Measurements from ENCODE around the gene PYGM.

The PYGM gene

DNA sequence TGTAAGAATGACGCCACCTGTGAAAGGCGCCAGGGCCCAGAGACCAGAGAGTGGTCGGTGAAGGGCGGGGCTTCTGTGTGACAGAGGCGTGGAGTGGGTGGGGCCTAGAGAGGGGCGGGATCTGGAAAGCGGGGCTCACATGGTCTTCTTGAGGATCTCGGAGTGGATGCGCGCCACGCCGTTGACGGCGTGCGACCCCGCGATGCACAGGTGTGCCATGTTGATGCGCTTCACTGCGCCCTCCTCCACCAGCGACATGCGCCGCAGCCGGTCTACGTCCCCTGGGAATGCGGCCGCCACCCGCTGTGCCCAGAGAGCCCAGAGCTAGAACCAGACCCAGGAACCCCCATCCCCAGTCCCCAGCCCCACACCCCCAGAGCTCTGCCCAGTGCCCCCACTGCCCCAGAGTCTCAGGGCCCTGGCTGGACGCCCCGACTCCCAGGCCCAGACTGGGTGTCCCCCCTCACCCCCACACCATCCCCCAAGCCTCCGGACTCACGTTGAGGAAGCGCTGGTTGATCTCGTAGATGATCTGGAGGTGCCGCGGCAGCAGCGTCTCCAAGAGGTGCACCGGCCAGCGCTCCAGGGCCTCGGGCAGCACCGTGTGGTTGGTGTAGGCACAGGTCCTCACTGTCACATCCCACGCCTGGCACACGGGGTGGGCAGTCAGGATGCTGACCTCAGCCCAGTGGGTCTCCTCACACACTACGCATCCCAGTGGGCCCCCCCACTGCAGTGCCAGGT, 6.2 kb downstream of the PYGM start:
- DNase-seq (ENCODE audit: low read depth) = no peak

DNA sequence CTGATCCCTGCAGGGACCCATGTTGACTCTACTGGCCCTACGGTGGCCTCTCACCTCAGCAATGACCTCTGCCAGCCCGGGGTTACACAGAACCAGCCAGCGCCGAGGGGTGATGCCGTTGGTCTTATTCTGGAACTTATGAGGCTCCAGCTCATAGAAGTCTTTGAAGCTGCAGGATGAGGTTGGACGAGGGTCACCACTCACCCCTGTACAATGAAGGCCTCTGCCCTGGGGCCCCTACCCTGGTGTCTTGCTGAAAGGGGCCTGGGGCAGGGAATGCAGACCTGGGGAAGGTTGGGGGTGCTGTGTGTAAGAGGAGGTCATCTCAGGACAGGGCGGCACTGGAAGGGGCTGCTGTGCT, 6.8 kb downstream of the PYGM start:
- no peak for DNase-seq (ENCODE audit: low read depth)

DNA sequence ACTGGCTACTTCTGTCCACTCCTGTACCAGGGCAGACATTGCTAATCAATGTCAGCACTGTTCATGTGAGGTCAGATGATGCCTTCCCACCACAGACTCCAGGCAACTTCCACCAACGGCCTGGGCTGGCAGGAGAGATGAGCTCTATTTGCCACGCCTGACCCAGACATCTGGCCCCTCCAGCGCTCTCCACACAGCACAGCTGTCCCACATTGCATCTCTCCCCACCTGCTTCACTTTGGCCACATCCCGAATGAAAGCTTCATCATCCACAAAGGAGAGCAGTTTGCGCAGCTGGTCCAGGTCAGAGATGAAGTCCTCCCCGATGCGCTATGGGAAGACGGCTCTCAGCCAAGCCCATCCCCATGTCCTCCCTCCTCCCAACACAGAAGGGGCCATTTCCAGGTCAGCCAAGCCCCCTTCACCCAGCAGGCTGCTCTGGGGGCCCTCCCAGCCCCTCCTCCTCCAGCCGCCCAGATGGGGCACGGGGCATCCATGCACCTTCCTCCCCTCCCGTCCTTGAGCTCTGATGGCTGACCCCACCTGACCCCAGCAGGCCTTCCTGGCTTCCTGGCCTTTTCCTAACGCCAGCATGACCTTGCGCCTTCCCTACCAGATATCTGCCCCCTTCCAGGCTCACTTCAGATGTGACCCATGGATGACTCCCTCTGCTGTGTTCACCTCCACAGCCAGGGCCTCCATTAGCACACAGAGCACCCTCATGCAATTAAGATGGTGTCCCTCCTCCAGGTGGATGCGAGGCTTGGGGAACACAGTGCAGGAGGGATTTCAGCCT, 7.4 kb downstream of the PYGM start:
- DNase-seq (ENCODE audit: low read depth) = no peak

DNA sequence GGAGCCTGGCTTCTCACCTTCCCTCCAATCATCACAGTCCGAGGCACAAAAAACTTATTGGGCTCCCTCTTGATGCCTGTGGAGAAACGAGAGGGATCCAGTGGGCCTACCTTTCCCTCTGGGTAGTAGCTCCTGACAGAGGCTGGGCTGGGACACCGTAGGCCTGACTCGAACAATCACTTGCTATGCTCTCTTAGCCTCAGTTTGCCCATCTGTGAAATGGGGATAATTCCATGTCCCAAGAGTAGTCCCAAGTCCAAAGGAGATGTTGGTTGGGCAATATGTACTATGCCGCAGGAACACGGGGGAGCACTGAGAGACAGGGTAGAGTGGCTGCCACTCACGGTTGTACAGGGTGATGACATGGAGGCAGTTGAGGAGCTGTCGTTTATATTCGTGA, 8.2 kb downstream of the PYGM start:
- no peak for DNase-seq (ENCODE audit: low read depth)

DNA sequence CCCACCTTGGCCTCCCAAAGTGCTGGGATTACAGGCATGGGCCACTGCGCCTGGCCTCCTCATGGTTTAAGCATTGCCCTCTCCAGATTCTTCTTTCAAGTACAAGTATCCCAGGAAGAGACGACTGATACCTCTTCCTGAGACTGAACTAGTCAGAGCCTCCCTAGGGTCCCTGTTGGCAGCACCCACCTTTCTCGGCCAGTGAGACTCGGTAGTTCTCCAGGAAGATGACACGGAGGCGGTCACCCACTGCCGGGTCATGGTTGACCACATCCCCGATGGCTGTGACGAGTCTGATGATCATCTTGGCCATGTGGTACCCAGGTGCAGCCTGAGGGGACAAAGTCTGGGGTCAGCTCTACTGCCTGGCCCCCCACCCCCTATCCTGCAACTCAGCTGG, 8.6 kb downstream of the PYGM start:
- DNase-seq (ENCODE audit: low read depth) = no peak

DNA sequence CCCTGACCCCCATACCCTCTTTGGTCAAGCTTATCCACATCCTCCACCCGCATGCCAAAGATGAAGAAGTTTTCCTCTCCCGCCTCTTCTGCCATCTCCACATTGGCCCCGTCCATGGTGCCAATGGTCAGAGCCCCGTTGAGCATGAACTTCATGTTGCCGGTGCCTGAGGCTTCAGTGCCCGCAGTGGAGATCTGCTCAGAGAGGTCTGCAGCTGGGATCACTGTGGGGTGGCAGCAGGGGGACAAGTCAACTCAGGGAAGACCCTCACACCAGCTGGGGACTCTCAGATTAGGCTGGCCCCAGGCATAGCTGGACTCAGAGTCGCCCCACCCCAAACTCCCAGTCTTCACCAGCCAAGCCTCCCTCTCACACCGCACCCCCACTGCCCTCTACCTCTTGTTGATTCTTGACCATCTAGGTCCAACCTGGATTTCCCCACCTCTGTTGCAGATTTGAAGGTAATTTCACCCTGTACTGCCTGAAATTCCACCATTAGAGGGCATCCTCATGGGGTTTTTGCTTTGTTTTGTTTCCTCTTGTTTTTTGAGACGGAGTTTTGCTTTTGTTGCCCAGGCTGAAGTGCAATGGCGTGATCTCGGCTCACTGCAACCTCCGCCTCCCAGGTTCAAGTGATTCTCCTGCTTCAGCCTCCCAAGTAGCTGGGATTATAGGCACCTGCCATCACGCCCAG, 9.3 kb downstream of the PYGM start:
- DNase-seq (ENCODE audit: low read depth) = no peak

DNA sequence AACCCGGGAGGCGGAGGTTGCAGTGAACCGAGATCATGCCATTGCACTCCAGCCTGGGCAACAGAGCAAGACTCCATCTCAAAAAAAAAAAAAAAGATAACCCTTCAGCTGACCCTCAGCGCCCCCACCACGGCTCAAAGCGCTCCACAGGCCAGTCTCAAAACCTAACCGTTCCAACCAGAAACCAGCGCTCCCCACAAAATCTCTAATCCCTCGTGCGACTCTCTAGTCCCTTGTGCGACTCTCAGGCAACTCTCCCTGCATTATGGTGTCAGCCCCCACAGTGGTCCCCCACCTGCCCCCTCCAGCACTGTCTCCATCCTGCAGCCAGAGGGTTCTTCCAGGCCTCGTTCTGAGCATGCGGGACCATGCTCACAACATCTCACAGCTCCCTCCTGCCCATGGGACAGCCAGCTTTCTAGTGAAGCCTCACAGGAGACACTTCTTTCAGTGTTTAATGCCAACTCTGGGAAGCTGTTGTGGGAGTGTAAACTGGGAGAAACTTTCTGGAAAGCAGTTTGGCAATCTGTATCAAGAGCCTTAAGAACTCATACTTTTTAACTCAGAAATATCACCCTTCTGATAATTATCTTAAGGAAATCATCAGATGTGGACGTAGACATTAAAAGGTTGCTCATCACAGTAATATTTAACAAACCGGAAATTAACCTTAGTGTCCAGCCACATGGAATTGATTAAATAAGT, 11.7 kb downstream of the PYGM start:
- DNase-seq (ENCODE audit: low read depth) = peak; percentile 54

DNA sequence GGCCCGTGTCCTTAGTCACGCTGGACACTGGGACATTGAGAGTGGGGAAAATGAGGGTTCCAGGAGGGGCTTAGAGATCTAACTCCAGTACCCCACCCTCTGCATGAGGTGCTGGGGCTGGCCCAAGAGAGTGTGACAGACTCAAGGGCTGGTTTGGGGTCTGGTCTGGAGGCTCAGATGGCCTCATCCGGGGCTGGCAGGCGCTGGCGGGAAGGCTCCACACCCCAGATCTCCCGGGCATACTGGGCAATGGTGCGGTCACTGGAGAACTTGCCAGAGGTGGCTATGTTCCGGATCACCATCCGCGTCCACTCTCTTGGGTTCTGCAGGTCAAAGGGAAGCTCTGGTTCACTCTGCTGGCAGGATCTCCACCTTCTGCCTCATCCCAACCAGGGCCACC, 13.3 kb downstream of the PYGM start:
- DNase-seq (ENCODE audit: low read depth) = no peak

DNA sequence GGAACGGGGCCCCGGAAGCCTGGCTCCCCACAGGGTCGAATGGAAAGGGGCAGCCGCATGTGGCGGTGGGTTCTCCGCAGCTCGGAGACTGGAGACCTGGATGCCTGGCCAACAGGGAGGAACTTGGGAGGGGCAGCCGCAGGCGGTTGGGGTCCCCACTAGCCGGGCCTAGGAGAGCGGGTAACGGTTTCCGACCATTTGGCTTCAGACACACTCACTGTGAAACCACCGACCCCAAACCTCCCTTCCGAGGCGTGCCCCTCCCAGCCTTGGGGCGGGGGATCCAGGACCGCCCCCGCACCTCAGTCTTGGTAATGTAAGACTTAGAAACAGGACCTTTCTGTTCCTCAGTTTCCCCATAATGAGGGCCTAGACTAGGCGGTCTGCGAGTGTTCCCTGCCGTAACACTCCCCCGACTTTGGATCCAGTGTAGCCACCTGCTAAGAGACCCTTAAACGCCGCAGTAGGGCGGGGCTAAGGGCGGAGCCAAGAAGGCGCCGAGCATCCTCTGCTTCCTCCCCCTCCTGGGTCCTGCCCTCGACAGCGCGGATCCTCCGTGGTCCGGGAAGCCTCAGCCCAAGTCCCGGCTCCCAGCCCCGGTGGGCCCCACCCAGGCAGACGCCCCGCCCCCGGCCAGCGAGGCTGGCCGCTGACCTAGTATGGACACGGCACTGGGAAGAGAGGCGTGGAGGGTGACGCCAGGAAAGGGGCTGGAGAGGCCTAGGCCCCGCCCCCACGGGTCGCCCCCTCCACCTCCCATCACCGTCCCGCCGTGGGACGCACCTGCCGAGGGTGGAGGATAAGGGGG, 14.0 kb downstream of the PYGM start:
- DNase-seq (ENCODE audit: low read depth) = peak; percentile 80

DNA sequence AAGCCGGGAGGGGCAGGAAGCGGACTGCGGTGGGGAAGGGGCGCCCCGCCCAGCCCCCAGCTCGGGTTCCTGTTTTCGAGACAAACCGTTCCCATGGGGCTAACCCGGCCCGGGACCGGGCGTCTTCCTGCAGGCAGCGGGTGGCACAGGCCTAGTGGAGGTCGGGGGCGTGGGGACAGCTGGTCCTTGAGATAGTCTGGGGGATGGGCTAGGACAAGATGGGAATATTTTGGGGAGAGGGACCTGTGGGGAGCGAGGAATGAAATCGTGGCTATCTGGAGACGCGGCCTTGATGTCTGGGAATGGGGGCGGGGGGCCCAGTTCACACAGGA, 14.6 kb downstream of the PYGM start:
- DNase-seq (ENCODE audit: low read depth) = no peak

DNA sequence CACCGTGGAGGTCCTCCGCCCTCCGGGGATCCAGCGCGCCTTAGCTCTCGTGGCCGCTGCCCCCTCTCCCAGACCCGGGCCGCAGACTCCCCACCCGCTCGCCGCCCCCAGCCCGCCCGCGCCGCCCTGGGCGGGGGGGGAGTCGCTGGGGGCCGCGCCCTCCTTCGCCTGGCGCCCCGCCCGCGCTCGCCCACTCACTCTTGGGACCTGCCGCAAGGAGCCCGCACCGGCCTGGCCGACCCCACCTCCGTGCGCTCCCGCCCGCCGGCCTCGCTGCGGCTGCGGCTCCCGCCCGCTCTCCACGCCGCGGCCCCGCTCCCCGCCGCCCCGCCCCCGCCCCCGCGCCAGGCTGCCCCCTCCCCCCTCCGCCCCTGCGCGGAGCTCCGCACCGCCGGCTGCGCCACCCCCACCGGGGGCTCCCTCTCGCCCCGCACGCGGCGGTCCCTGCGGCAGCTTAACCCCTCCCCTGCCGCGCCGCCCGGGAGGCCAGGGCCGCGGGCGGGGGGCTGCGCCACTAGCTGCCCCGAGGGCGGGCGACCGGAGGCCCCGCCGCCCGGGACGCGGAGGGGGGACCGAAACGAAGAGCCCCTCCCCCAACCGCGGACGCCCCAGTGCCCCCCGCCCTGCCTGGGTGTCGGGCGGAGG, 15.1 kb downstream of the PYGM start:
- no peak for DNase-seq (ENCODE audit: low read depth)

DNA sequence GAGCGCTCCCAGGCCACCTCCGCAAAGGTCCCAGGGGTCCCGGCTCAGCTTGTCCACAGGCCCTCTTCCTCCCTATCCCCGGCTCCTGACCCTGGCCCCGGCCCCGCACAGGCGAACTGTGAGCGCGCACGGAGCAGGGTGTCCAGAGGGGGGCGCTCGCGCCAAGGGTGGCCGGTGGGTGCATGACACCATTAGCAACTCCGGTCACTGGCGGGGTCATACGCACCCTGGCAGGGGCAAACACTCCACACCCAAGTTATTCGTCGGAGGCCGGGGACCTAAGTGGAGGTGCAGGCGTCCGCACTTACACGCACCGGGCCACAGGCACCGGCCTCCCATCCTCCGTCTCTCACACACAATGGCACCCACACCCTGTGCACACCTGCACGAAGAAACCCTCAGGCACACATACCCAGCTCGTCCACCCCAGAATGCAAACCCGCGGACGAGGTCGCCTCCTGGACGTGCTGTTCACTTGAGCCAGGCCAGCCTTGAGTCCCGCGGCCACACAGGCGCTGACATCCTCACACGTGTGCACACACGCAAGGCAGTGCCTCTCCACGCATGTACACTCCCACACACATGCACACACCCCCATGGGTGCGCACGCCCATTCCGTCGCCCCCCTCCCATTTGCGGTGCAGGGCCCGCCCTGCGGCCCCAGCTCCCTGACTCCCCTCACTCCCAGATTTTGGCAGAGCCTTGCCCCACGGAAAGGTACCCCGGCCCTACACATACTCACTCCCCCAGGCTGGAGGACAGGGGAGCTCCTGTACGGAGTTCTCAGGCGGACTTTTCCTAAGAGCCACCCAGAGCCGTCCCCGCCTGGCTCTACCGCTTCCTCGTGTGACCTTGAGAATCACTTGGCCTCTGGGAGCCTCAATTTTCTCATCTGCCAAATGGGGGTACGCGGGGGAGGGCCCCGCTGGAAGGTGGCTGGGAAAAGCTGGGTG, 15.9 kb downstream of the PYGM start, which contains the start of gene RASGRP2:
TSS of gene RASGRP2 (minus strand) at position 552 of the 953 bp plus-strand sequence. CDS start 1,276 bp downstream, outside the sequence.
- DNase-seq (ENCODE audit: low read depth) = peak; percentile 40

DNA sequence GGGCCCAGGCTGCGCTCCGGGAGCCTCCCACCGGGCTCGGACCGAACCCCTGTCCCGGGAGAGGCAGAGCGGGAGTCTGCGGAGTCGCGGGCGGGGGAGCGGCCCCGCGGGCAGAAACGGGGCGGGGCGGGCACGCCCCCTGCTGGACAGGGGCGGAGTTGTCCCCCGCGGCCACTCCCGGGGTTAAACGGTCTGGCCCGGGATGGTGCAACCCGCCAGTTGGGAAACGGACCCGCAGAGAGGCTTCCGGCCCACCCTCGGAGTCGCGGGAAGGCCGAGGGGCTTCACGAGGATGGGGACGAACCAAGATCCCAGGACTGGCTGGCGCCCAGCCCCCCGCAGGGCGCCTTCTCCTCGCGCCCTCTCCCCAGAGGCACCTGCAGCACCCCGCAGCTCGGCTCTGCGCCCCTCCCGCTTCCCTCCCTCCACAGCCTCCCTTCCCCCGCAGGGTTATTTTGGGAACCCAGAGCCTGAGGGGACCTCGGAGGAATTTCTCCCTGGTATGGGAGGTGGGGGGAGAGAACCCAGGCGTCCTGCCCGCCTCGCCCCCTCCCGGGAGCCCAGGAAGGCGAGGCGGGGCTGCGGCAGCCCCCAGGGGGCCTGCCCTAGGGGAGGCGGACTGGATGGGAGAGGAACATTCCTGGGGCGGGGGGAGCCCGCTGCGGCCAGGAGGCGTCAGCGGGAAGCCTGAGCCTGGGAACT, 16.7 kb downstream of the PYGM start:
- DNase-seq (ENCODE audit: low read depth) = peak; percentile 30

DNA sequence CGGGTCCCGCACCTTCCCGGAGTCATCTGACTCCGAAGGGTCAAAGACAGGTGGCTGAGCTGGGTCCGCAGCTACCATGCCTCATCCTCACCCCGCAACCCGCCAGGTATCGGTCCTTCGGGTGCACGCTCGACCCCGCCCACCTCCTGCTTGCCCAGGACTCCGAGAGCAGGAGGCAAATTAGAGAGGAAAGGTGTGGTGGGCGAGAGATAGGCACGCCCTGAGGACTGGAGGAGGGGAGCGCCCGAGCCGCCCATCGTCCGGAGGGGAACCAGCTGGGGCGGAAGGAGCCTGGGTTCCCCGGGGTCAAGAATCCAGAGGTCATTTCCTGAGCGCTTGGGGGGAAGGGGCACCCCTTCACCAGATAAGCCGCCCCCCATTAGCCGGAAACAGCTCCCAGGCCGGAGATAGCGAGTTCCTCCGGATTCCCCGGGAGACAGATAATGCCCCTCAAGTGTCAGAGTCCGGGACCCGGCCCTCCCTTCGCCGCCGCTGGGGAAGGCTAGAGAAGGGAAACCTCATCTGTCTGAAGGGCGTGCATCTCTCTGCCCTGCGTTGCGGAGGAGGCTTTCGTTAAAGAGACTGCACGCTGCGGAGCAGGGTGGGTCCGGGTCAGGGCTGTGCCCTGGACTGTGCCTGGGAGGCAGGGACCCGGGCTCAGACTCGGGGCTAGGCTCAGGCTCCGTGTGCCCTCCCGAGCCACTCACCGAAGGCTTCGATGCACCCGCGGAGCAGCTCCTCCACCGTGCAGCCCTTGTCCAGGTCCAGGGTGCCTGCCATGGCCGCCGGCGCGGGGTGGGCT, 17.5 kb downstream of the PYGM start:
- peak; percentile 21 for DNase-seq (ENCODE audit: low read depth)

DNA sequence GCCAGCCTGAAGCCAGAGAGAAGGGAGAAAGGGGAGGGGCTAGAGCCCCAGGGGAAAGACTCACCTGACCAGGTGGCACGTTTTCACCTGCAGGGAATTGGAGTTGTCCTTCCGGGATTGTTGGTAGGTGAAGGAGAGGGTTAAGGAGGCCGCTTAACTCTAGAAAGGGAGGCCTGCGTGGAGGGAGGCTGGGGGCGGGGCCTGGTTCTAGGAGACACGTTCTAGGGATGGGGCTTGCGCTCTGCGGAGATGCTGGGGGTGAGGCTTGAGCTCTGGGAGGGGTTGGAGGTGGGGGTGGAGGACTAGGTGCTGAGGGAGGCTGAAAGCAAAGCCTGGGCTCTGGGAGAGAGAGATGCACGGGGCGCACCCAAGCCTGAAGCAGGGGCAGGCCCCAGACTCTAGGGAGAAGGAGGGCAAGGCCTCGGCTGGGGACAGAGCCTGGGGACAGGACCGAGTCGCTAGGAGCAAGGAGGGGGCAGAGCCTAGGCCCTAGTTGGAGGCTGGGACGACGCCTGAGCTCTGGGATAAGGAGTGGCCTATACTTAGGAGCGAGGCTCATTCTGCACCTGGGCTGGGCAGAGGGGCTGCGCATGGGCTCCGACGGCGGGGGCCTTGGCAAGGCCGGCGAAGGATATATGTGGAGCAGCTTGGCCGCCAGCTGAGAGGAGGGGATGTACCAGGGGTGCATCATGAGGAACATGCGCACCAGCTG, 18.2 kb downstream of the PYGM start:
- no peak for DNase-seq (ENCODE audit: low read depth)

DNA sequence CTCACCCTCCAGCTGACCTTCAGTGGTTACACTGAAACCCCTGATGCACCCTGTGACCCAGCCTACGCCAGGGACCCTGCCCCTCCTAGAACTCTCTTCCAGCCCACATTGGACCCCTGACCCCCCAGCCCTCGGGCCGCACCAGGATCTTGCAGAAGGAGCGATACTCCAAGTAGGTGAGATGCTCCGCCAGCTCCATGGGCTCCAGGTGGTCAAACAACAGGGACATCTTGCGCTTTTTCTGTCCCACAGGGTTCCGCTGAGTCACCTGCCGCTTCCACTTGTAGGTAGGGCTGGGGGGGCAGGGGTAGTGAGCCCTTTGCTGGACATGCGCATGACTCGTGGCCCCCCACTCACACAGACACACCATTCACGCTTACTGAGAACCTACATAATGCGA, 19.9 kb downstream of the PYGM start:
- no peak for DNase-seq (ENCODE audit: low read depth)

DNA sequence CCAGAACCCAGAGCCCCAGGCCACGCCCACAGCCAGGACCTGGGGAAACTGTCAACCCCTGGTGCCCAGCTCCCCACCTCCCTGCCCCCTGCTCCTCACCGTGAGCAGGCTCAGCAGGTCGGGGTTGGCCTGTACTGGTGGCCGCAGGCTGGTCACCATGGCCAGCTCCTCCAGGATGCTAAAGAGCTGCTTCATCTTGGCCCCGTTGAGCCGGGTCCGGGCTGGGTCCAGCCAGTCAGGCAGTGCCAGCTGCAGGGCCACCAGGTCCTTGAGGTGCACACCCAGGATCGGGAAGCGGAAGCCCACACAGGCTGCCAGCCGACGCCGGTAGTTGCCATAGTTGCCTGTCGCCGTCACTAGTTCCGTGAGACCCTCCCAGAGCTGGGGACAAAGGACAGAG, 23.1 kb downstream of the PYGM start:
- DNase-seq (ENCODE audit: low read depth) = no peak
